Testis (tissue), 3 donors: Measurements from ENCODE around the gene ALOXE3. TPM values are rescaled to one million over a fixed set of nuclear protein-coding genes. Genes with fewer than 3 reads are reported as not detected.

ENCODE experiments used
- DNase-seq: peaks from one replicate; pipeline ENCODE4 v3.0.0-alpha.2; 2019
- H3K27ac ChIP-seq, 2 donors: fragments of 200-600 bp; sonication (generic); one replicate each; pipeline ENCODE4 v1.5.1; 2019
- H3K27me3 ChIP-seq: fragments of 200-600 bp; sonication (generic); one replicate; pipeline ENCODE4 v1.5.1; 2019
- H3K36me3 ChIP-seq: fragments of 200-600 bp; sonication (generic); one replicate; pipeline ENCODE4 v1.5.1; 2017; ENCODE audit warnings: low read depth; ENCODE audit errors: missing control alignments
- H3K4me1 ChIP-seq: fragments of 200-600 bp; sonication (generic); one replicate; pipeline ENCODE4 v1.5.1; 2019
- H3K4me3 ChIP-seq, 2 donors: fragments of 200-600 bp; sonication (generic); one replicate each; pipeline ENCODE4 v1.5.1; 2017 to 2019
- H3K9me3 ChIP-seq: fragments of 200-600 bp; sonication (generic); one replicate; pipeline ENCODE4 v1.5.1; 2017
- CTCF ChIP-seq, 3 experiments: fragments of 450-650 bp in 2 of 3; fragments of 200-600 bp in 1 of 3; sonication (generic) in 1 of 3; IDR thresholded peaks; one replicate each; pipeline ENCODE4 v1.5.1; 2016 to 2019; ENCODE audit warnings: antibody characterized with exemption in 3 of 3, mild to moderate bottlenecking in 2 of 3, moderate library complexity in 1 of 3
- POLR2A ChIP-seq: fragments of 450-650 bp; IDR thresholded peaks from one replicate; pipeline ENCODE4 v1.6.1; 2017; ENCODE audit warnings: antibody characterized with exemption, mild to moderate bottlenecking, moderate library complexity
- WGBS, 2 donors: methylation state at CpG; one replicate each; pipeline ENCODE4 v1.1.5; 2018; 5-methylcytosine and 5-hydroxymethylcytosine counted together
- intact Hi-C: fragments of 100-400 bp; cut with DNase I; formaldehyde crosslinking; loops from one replicate; pipeline ENCODE4 v1.15.1; 2023; ENCODE audit warnings: low total_unique reads
- polyA plus RNA-seq: library from polyadenylated mRNA; stranded (reverse); fragments of 350-450 nt; fragmentation: Illumina TruSeq; extraction: RNeasy Lipid Tissue Mini Kit (QIAGEN cat#74804); gene quantifications from one replicate; pipeline ENCODE4 v1.2.3, GENCODE V29; 2014; ENCODE audit warnings: low read depth, low replicate concordance; ENCODE audit not compliant: insufficient read depth
- total RNA-seq, 2 donors: library from RNA; depleted of rRNA; stranded (reverse); fragments of >200 nt; gene quantifications; one replicate each; pipeline ENCODE4 v1.2.3, GENCODE V29; 2016

The ALOXE3 gene
- total and polyA plus RNA-seq, 3 donors from 2014 or later, result 2.2 to 4.3 (median 2.7) TPM

GRCh38 chr17:8128125-8128784 lies 9.9 kb upstream of the ALOXE3 start:
- Histone ChIP-seq H3K27ac (no peak overlapping the region), H3K9me3 (no peaks in the 10 kb centered on the region), H3K36me3 (no peaks in the 10 kb centered on the region), H3K27me3 (no peaks in the 10 kb centered on the region), H3K4me1 (peaks cover 24% of the 10 kb centered on the region), H3K4me3 (no peak overlapping the region)
- intact Hi-C loops, result loop anchor here (10.0 kb wide), 1 partner anchor 57 kb away; no protein-coding TSS in a partner anchor
- no peak for DNase-seq
- TF ChIP-seq POLR2A (no peak), CTCF (IDR thresholded peaks at IDR 0.05) (no peak)
- WGBS, 2 donors, result 56 to 68% methylated on average over 14 of the region's 14 CpGs

GRCh38 chr17:8126491-8127066 lies 8.3 kb upstream of the ALOXE3 start:
- Histone ChIP-seq H3K27me3 (no peaks in the 10 kb centered on the region), H3K27ac (peak overlapping the region; percentile 56 to 80), H3K4me3 (peak overlapping the region; percentile 69), H3K36me3 (no peaks in the 10 kb centered on the region), H3K4me1 (peaks cover 28% of the 10 kb centered on the region), H3K9me3 (no peaks in the 10 kb centered on the region)
- TF ChIP-seq POLR2A (no peak), CTCF (IDR thresholded peaks at IDR 0.05) (no peak)
- WGBS, 2 donors, result 0% methylated on average over 28 to 29 of the region's 45 CpGs
- intact Hi-C loops, result loop anchor here (10.0 kb wide), 1 partner anchor 58 kb away; no protein-coding TSS in a partner anchor
- DNase-seq, result peak; percentile 56

DNA sequence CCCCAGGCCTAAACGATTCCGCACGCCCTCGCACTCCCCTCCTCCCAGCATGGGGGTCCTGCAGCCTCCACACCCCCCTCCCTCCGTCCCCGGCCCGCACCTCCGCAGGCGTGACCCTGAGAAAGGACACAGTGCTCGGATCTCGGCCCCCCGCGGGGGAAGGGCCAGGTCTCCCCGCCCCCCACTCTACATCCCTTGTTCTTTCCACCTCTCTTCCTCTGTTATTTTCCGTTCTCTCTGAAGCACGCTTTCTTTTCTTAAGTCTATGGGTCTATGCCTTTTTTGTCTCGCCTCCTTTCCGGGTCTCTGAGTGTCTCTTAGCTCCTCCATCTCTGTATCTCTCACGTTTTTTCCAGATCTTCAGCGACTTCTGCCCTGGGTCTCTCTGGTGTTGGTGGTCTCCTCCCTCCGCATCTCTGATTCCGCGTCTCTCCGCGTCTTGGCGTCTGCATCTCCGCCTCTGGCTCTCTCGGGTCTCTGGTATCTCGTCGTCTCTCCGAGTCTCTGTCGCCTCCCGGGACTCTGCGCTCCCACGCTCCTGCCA lies 7.7 kb upstream of the ALOXE3 start:
- intact Hi-C loops, result loop anchor here (10.0 kb wide), 1 partner anchor 59 kb away; no protein-coding TSS in a partner anchor
- no peak for DNase-seq
- TF ChIP-seq CTCF (IDR thresholded peaks at IDR 0.05), result no peak
- no peak for TF ChIP-seq POLR2A
- H3K36me3 ChIP-seq, result no peaks in the 10 kb centered on the region
- H3K27me3 ChIP-seq, result no peaks in the 10 kb centered on the region
- H3K9me3 ChIP-seq, result no peaks in the 10 kb centered on the region
- H3K4me1 ChIP-seq, result peaks cover 32% of the 10 kb centered on the region
- H3K27ac ChIP-seq, result peak overlapping the region; percentile 56 to 80
- WGBS, 2 donors, result 0% methylated on average over 35 of the region's 35 CpGs
- H3K4me3 ChIP-seq, result peak overlapping the region; percentile 69

- Histone ChIP-seq H3K27me3 (no peaks in the 10 kb centered on the region), H3K4me1 (peaks cover 38% of the 10 kb centered on the region), H3K4me3 (peak overlapping the region; percentile 69), H3K9me3 (no peaks in the 10 kb centered on the region), H3K36me3 (no peaks in the 10 kb centered on the region), H3K27ac (peak overlapping the region; percentile 56 to 80)
- 0 to 2% methylated on average over 23 to 40 of the region's 40 CpGs for WGBS, 2 donors
- no peak for TF ChIP-seq POLR2A
- TF ChIP-seq CTCF (IDR thresholded peaks at IDR 0.05), result no peak
- intact Hi-C loops, result loop anchor here (10.0 kb wide), 1 partner anchor 59 kb away; no protein-coding TSS in a partner anchor
- peak; percentile 91 for DNase-seq
Measured at GRCh38 chr17:8125154-8125946, 7.0 kb upstream of the ALOXE3 start.
